Fibroblast of pulmonary artery (primary cell): ENCODE results near the gene MYRFL.
A peak's percentile ranks its signal among the peaks of the same experiment; 100 is the strongest.

Experiments
- DNase-seq: peaks from one replicate; pipeline ENCODE4 v3.0.0-alpha.2; 2010; ENCODE audit warnings: low read depth
- H3K4me3 ChIP-seq: replicated peaks from 2 replicates; pipeline ENCODE4 v1.5.1; 2011; ENCODE audit warnings: low read depth, mild to moderate bottlenecking, control low read depth, low read length, moderate library complexity
- CTCF ChIP-seq: IDR thresholded peaks from 2 replicates; pipeline ENCODE4 v1.5.1; 2011; ENCODE audit warnings: mild to moderate bottlenecking, control low read depth, low read length, inconsistent platforms; ENCODE audit errors: missing control alignments

MYRFL gene

GRCh38 chr12:69816082-69816481 lies 8.9 kb upstream of the MYRFL start:
- no peak for TF ChIP-seq CTCF
- no peak overlapping the region for H3K4me3 ChIP-seq
- no peak for DNase-seq

- H3K4me3 ChIP-seq = no peak overlapping the region
- DNase-seq = no peak
- no peak for TF ChIP-seq CTCF
Measured at GRCh38 chr12:69821032-69821455, 4.0 kb upstream of the MYRFL start.

GRCh38 chr12:69821456-69822159 lies 3.4 kb upstream of the MYRFL start:
- no peak overlapping the region for H3K4me3 ChIP-seq
- DNase-seq = peak; percentile 88
- TF ChIP-seq CTCF = no peak

GRCh38 chr12:69822201-69822860 lies 2.7 kb upstream of the MYRFL start:
- no peak for TF ChIP-seq CTCF
- H3K4me3 ChIP-seq = no peak overlapping the region

GRCh38 chr12:69824028-69824427 lies 999 bp upstream of the MYRFL start:
- DNase-seq = no peak
- no peak overlapping the region for H3K4me3 ChIP-seq
- no peak for TF ChIP-seq CTCF

More at GRCh38 chr12:69822201-69822860, 2.7 kb upstream of the MYRFL start:
- no peak for DNase-seq

GRCh38 chr12:69828897-69829296 lies 3.9 kb downstream of the MYRFL start:
- H3K4me3 ChIP-seq = no peak overlapping the region
- no peak for TF ChIP-seq CTCF
- DNase-seq = no peak
